Measurements from ENCODE around the gene ATXN1. TPM values are rescaled to one million over a fixed set of nuclear protein-coding genes. Genes with fewer than 3 reads are reported as not detected.

Gene ATXN1
- total RNA-seq, 1 donor from 2014 or later, result 59.8 TPM

GRCh38 chr6:16305788-16306187, 455.5 kb downstream of the ATXN1 start:
- Mint-ChIP-seq H3K27me3 (no peaks in the 10 kb centered on the region), H3K36me3 (ENCODE audit: low read depth) (no peaks in the 10 kb centered on the region), H3K27ac (peak overlapping the region; percentile 59), H3K9me3 (no peaks in the 10 kb centered on the region), H3K4me1 (peaks cover 36% of the 10 kb centered on the region), H3K4me3 (peak overlapping the region; percentile 82)
- DNase-seq (no peak), ATAC-seq (ENCODE audit: low read depth) (peak; percentile 23)
- CTCF ChIA-PET, result interaction anchor here (0.6 kb wide), 2 partner anchors 16 to 458 kb away, joined by 3 read pairs; no protein-coding TSS in a partner anchor
- no peak for TF ChIP-seq CTCF (IDR thresholded peaks at IDR 0.05)
- POLR2A ChIA-PET, result interaction anchor here (0.7 to 1.2 kb wide), 4 partner anchors 12 to 456 kb away, joined by 3 to 6 read pairs (median 4); partner anchors contain the start of gene ATXN1
- intact Hi-C loops (cut with micrococcal nuclease), result loop anchor here (1.0 to 5.0 kb wide), 9 partner anchors 11 to 643 kb away; partner anchors contain the start of genes ATXN1, DTNBP1, GMPR and MYLIP

- Mint-ChIP-seq H3K27me3 (no peaks in the 10 kb centered on the region), H3K4me1 (peaks cover 36% of the 10 kb centered on the region), H3K9me3 (no peaks in the 10 kb centered on the region), H3K4me3 (peak overlapping the region; percentile 82), H3K27ac (peak overlapping the region; percentile 65), H3K36me3 (ENCODE audit: low read depth) (no peaks in the 10 kb centered on the region)
- POLR2A ChIA-PET, result interaction anchor here (0.6 to 1.2 kb wide), 8 partner anchors 12 to 821 kb away, joined by 3 to 6 read pairs (median 3); partner anchors contain the start of gene ATXN1
- TF ChIP-seq CTCF (IDR thresholded peaks at IDR 0.05), result no peak
- DNase-seq, result peak; percentile 37
- CTCF ChIA-PET, result interaction anchor here (0.6 kb wide), 2 partner anchors 16 to 458 kb away, joined by 3 read pairs; no protein-coding TSS in a partner anchor
- ATAC-seq (ENCODE audit: low read depth), result peak; percentile 96
- intact Hi-C loops (cut with micrococcal nuclease), result loop anchor here (1.0 to 5.0 kb wide), 9 partner anchors 11 to 643 kb away; partner anchors contain the start of genes ATXN1, DTNBP1, GMPR and MYLIP
Observed at GRCh38 chr6:16305246-16305725, 456.0 kb downstream of the ATXN1 start.

- Mint-ChIP-seq H3K27me3 (no peaks in the 10 kb centered on the region), H3K9me3 (no peaks in the 10 kb centered on the region), H3K4me1 (peaks cover 36% of the 10 kb centered on the region), H3K4me3 (no peak overlapping the region), H3K27ac (no peak overlapping the region), H3K36me3 (ENCODE audit: low read depth) (no peaks in the 10 kb centered on the region)
- POLR2A ChIA-PET, result no interaction called here
- TF ChIP-seq CTCF (IDR thresholded peaks at IDR 0.05), result no peak
- intact Hi-C loops (cut with micrococcal nuclease), result no loop called here
- DNase-seq, result no peak
- CTCF ChIA-PET, result no interaction called here
- ATAC-seq (ENCODE audit: low read depth), result no peak
Observed at GRCh38 chr6:16302721-16303552, 458.3 kb downstream of the ATXN1 start.

- no peaks in the 10 kb centered on the region for H3K9me3 Mint-ChIP-seq
- CTCF ChIA-PET, result no interaction called here
- H3K36me3 Mint-ChIP-seq (ENCODE audit: low read depth), result no peaks in the 10 kb centered on the region
- no peak overlapping the region for H3K27ac Mint-ChIP-seq
- peaks cover 25% of the 10 kb centered on the region for H3K4me1 Mint-ChIP-seq
- POLR2A ChIA-PET, result no interaction called here
- ATAC-seq (ENCODE audit: low read depth), result peak; percentile 8
- no peaks in the 10 kb centered on the region for H3K27me3 Mint-ChIP-seq
- no peak overlapping the region for H3K4me3 Mint-ChIP-seq
- no peak for DNase-seq
- TF ChIP-seq CTCF (IDR thresholded peaks at IDR 0.05), result no peak
- intact Hi-C loops (cut with micrococcal nuclease), result no loop called here
Observed at GRCh38 chr6:16301511-16301910, 459.7 kb downstream of the ATXN1 start.

GRCh38 chr6:16299861-16300260, 461.4 kb downstream of the ATXN1 start:
- peaks cover 9% of the 10 kb centered on the region for H3K4me1 Mint-ChIP-seq
- peaks cover 2% of the 10 kb centered on the region for H3K27me3 Mint-ChIP-seq
- no peaks in the 10 kb centered on the region for H3K9me3 Mint-ChIP-seq
- ChIA-PET CTCF (interaction anchor here (1.4 kb wide), 1 partner anchor 15 kb away, joined by 3 read pairs; no protein-coding TSS in a partner anchor), POLR2A (no interaction called here)
- no peak overlapping the region for H3K4me3 Mint-ChIP-seq
- intact Hi-C loops (cut with micrococcal nuclease), result no loop called here
- no peak for DNase-seq
- no peak overlapping the region for H3K27ac Mint-ChIP-seq
- ATAC-seq (ENCODE audit: low read depth), result no peak
- H3K36me3 Mint-ChIP-seq (ENCODE audit: low read depth), result no peaks in the 10 kb centered on the region
- no peak for TF ChIP-seq CTCF (IDR thresholded peaks at IDR 0.05)

All from activated B cell treated with CpG ODN at 0.5 μM for 24 hours (primary cell).